Activated CD4-positive, alpha-beta T cell treated with anti-CD3 and anti-CD28 coated beads for 36 hours (primary cell): ENCODE results near the gene MYO3B. TPM values are rescaled to one million over a fixed set of nuclear protein-coding genes. Genes with fewer than 3 reads are reported as not detected.
"Not testable (repeated sequence)": the region's sequence is repeated elsewhere in the genome, so short reads cannot be mapped to it uniquely, and the experiment has no call there.

Experiments used
- ATAC-seq: fragments of 200-7000 bp; cut with Tn5 transposase; one replicate; pipeline ENCODE4 v1.10.0; 2021; ENCODE audit warnings: mild to moderate bottlenecking, moderate library complexity
- CTCF ChIA-PET: fragments of 350-600 bp; sonication (Branson Sonifier 250); formaldehyde crosslinking; loops from one replicate; lab custom pipeline; 2021; ENCODE audit warnings: antibody characterized with exemption; lab: Charles Lee
- POLR2A ChIA-PET: fragments of 350-600 bp; sonication (Branson Sonifier 250); formaldehyde crosslinking; loops from one replicate; lab custom pipeline; 2021; ENCODE audit warnings: antibody characterized with exemption, inconsistent platforms; lab: Charles Lee
- DNase-seq: peaks from one replicate; pipeline ENCODE4 v3.0.0-alpha.2; 2020
- H3K27ac Mint-ChIP-seq: one replicate; pipeline ENCODE4 v1.8.0; 2021; ENCODE audit warnings: mixed read lengths
- H3K27me3 Mint-ChIP-seq: one replicate; pipeline ENCODE4 v1.8.0; 2021; ENCODE audit warnings: mixed read lengths
- H3K36me3 Mint-ChIP-seq: one replicate; pipeline ENCODE4 v1.8.0; 2021; ENCODE audit warnings: low read depth, mixed read lengths
- H3K4me1 Mint-ChIP-seq: one replicate; pipeline ENCODE4 v1.8.0; 2021; ENCODE audit warnings: mixed read lengths
- H3K4me3 Mint-ChIP-seq: one replicate; pipeline ENCODE4 v1.8.0; 2021; ENCODE audit warnings: mild to moderate bottlenecking, moderate library complexity, mixed read lengths
- H3K9me3 Mint-ChIP-seq: one replicate; pipeline ENCODE4 v1.8.0; 2021; ENCODE audit warnings: low read depth, mixed read lengths
- intact Hi-C, 2 experiments: fragments of 100-400 bp; cut with DNase I in 1 of 2; cut with micrococcal nuclease in 1 of 2; formaldehyde crosslinking; loops; one replicate each; pipeline versions ENCODE4 v1.14.2 to v1.15.1; 2022 to 2024; cut with DNase I, micrococcal nuclease
- total RNA-seq, 2 experiments: library from RNA; stranded (reverse); gene quantifications; one replicate each; pipeline ENCODE4 v1.2.3, GENCODE V29; 2021

Gene MYO3B
- total RNA-seq, 2 experiments from 2014 or later, result 0.97 to 1.2 TPM

DNA sequence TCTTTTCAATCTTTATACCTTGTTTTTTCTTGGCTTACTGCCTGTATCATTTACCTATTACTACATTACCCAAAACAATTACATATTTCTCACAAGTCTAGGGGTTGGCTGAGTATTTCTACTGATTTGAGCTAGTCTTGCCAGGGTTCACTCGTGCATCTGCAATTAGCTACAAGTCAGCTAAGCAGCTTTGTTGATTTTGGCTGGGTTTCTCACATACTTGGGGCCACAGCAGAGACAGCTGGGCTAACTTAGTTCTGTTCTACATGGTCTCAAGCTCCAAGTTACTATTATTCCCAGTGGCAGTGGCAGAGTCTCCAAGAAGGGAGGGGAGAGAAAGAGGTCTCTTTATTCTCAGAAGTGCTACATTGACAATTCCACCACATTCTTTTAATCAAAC lies 482.5 kb downstream of the MYO3B start:
- CTCF ChIA-PET, result no interaction called here
- DNase-seq (no peak), ATAC-seq (no peak)
- H3K4me3 Mint-ChIP-seq, result no peak overlapping the region
- H3K4me1 Mint-ChIP-seq, result no peaks in the 10 kb centered on the region
- intact Hi-C loops, result no loop called here
- H3K27me3 Mint-ChIP-seq, result peaks cover 5% of the 10 kb centered on the region
- H3K9me3 Mint-ChIP-seq, result no peaks in the 10 kb centered on the region
- H3K36me3 Mint-ChIP-seq, result no peaks in the 10 kb centered on the region
- POLR2A ChIA-PET, result no interaction called here
- H3K27ac Mint-ChIP-seq, result no peak overlapping the region

DNA sequence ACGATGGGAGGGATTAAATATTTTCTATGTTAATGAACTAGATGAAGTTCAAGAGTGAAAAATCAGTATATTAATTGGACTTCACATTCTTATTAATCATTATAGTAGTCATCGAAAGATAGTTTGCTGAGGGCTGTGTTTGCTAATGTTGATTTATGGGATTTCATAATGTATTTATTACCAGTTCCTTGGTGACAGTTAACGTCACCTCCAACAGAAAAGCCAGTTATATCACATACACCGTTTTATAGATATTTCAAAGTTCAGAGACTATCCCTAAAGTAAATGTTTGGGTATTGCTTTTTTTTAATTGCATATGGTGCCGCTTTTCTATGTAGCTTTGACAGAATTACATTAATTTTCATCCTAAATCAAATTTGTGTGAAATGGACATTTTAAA lies 487.8 kb downstream of the MYO3B start:
- ChIA-PET CTCF (no interaction called here), POLR2A (no interaction called here)
- H3K36me3 Mint-ChIP-seq, result no peaks in the 10 kb centered on the region
- no peak overlapping the region for H3K27ac Mint-ChIP-seq
- no peak for ATAC-seq
- H3K9me3 Mint-ChIP-seq, result no peaks in the 10 kb centered on the region
- no peak for DNase-seq
- intact Hi-C loops, result no loop called here
- no peak overlapping the region for H3K4me3 Mint-ChIP-seq
- peaks cover 4% of the 10 kb centered on the region for H3K27me3 Mint-ChIP-seq
- no peaks in the 10 kb centered on the region for H3K4me1 Mint-ChIP-seq

DNA sequence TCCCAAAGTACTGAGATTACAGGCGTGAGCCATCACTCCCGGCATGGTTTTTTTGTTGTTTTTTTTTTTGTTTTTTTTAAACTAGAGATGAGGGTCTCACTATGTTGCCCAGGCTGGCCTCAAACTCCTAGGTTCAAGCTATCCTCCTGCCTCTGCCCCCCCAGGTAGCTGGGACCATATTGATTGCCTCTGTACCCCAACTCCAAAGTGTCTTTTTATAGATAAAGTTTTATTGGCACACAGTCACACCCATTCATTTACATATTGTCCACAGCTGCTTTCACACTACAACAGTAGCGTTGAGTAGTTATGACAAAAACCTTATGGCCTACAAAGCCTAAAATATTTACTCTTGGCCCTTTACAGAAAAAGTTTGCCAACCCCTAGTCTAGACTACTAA lies 492.0 kb downstream of the MYO3B start:
- Mint-ChIP-seq H3K9me3 (no peaks in the 10 kb centered on the region), H3K27ac (no peak overlapping the region), H3K4me3 (no peak overlapping the region), H3K27me3 (peaks cover 6% of the 10 kb centered on the region), H3K4me1 (no peaks in the 10 kb centered on the region), H3K36me3 (no peaks in the 10 kb centered on the region)
- intact Hi-C loops, result no loop called here
- no peak for ATAC-seq
- no peak for DNase-seq
- POLR2A ChIA-PET, result no interaction called here
- CTCF ChIA-PET, result no interaction called here

DNA sequence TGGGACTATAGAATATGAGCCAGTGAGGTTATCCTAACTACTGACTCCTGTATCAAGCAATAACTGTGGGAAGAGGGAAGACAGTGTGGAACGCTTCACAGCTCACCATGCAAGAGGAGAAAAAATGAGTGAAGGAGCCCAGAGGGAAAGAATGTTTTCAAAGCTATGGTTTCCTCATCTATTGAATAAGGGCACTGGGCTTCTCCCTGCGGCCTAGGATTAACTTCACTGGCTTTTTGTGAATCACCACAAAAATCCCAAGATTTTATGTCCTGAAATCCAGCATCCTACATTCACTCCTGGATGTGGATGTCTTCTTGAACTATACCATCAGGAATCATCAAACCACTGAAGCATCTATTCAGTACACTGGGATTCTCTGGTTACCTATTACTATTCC lies 492.7 kb downstream of the MYO3B start:
- Mint-ChIP-seq H3K9me3 (no peaks in the 10 kb centered on the region), H3K4me3 (no peak overlapping the region), H3K4me1 (no peaks in the 10 kb centered on the region), H3K27ac (no peak overlapping the region), H3K36me3 (no peaks in the 10 kb centered on the region), H3K27me3 (peaks cover 5% of the 10 kb centered on the region)
- no peak for DNase-seq
- ChIA-PET POLR2A (interaction anchor here (0.6 kb wide), 1 partner anchor 166 kb away, joined by 3 read pairs; no protein-coding TSS in a partner anchor), CTCF (interaction anchor here (0.6 kb wide), 1 partner anchor 261 kb away, joined by 3 read pairs; no protein-coding TSS in a partner anchor)
- intact Hi-C loops, result no loop called here
- ATAC-seq, result no peak

DNA sequence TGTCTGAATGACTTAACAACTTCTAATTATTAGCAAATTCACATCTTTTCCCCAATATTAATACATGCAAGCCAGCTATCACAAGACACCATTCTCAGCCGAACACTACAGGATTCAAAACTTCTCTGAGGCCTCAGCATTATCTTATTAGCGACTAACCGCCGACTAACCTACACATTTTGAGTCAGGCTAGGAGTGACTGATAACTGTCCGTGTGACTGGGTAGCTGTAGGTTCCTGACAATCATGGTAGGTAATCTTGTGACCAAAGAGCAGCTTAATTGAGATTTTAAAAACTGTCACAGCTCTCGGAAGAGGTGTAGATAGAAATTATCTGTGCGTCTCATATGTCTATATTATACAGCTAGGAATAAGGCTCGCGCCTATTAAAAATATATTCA lies 493.1 kb downstream of the MYO3B start:
- intact Hi-C loops, result no loop called here

DNA sequence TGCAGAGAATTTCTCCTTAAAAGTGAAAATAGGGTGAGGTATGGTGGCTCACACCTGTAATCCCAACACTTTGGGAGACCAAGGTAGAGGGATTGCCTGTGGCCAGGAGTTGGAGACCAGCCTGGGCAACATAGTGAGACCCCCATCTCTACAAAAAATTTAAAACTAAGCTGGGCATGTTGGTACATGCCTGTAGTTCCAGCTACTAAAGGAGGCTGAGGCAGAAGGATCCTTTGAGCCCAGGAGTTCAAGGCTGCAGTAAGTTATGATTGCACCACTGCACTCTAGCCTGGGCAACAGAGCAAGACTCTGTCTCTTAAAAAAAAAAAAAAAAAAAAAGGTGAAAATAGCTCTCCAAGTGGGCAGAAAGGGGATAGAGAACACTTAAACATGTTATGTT lies 496.3 kb downstream of the MYO3B start:
- DNase-seq, POLR2A ChIA-PET, H3K36me3 Mint-ChIP-seq, intact Hi-C loops, H3K9me3 Mint-ChIP-seq, H3K4me1 Mint-ChIP-seq, H3K27ac Mint-ChIP-seq, ATAC-seq, H3K4me3 Mint-ChIP-seq, H3K27me3 Mint-ChIP-seq: not testable (repeated sequence)
- CTCF ChIA-PET, result interaction anchor here (1.1 kb wide), 1 partner anchor 72 kb away, joined by 3 read pairs; no protein-coding TSS in a partner anchor

More for the DNA sequence above, 493.1 kb downstream of the MYO3B start:
- CTCF ChIA-PET, result interaction anchor here (0.6 kb wide), 1 partner anchor 262 kb away, joined by 3 read pairs; no protein-coding TSS in a partner anchor
- POLR2A ChIA-PET, result interaction anchor here (0.6 kb wide), 1 partner anchor 165 kb away, joined by 3 read pairs; no protein-coding TSS in a partner anchor
- H3K9me3 Mint-ChIP-seq, result no peaks in the 10 kb centered on the region
- no peaks in the 10 kb centered on the region for H3K4me1 Mint-ChIP-seq
- no peak overlapping the region for H3K27ac Mint-ChIP-seq
- peaks cover 5% of the 10 kb centered on the region for H3K27me3 Mint-ChIP-seq
- H3K36me3 Mint-ChIP-seq, result no peaks in the 10 kb centered on the region
- no peak overlapping the region for H3K4me3 Mint-ChIP-seq
- DNase-seq (no peak), ATAC-seq (no peak)

DNA sequence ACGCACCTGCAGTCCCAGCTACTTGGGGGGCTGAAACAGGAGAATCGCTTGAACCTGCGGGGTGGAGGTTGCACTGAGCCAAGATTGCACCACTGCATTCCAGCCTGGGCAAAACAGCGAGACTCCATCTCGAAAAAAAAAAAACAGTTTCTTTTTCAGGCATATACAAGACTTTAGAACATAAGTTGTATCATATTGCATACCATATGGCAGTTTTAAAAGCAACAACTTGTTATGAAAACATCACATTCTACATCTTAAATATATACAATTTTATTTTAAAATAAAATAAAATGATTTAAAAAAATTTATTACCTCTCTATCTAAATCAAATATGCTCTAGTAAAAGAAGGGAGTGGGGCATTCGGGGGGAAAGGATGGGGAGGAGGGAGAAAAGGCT lies 497.8 kb downstream of the MYO3B start:
- CTCF ChIA-PET, result no interaction called here
- intact Hi-C loops, result no loop called here
- Mint-ChIP-seq H3K4me3 (no peak overlapping the region), H3K27me3 (peaks cover 7% of the 10 kb centered on the region), H3K4me1 (peaks cover 4% of the 10 kb centered on the region), H3K27ac (no peak overlapping the region), H3K9me3 (no peaks in the 10 kb centered on the region), H3K36me3 (no peaks in the 10 kb centered on the region)
- POLR2A ChIA-PET, result no interaction called here
- no peak for DNase-seq
- ATAC-seq, result no peak

DNA sequence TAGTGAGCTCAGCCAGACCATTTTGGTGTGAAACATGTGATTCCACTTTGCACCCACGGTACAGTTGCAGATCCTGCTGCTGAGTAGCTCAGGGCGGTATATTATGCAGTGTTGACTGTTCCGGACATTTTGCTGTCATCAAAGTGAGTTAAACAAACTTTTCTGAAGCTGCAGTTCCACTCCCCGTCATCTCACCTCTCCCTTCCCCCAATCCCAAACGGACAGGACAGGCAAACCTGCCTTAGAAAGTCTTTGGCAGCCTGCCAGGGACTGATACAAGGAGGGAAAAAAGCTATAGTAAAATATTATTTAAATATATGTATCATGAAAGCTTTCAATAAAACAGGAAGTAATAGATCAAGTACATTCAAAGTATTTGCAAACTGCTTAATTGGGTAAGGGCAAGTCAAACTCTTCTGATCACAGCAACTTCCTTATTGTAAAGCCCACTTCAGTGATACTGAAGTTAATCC lies 501.7 kb downstream of the MYO3B start:
- H3K4me3 Mint-ChIP-seq, result no peak overlapping the region
- no peaks in the 10 kb centered on the region for H3K9me3 Mint-ChIP-seq
- H3K27me3 Mint-ChIP-seq, result peaks cover 5% of the 10 kb centered on the region
- H3K4me1 Mint-ChIP-seq, result peaks cover 4% of the 10 kb centered on the region
- ATAC-seq (no peak), DNase-seq (no peak)
- no peaks in the 10 kb centered on the region for H3K36me3 Mint-ChIP-seq
- intact Hi-C loops, result no loop called here
- POLR2A ChIA-PET, result no interaction called here
- H3K27ac Mint-ChIP-seq, result no peak overlapping the region
- CTCF ChIA-PET, result interaction anchor here (1.0 to 2.4 kb wide), 3 partner anchors 9 to 443 kb away, joined by 3 to 8 read pairs (median 3); no protein-coding TSS in a partner anchor

DNA sequence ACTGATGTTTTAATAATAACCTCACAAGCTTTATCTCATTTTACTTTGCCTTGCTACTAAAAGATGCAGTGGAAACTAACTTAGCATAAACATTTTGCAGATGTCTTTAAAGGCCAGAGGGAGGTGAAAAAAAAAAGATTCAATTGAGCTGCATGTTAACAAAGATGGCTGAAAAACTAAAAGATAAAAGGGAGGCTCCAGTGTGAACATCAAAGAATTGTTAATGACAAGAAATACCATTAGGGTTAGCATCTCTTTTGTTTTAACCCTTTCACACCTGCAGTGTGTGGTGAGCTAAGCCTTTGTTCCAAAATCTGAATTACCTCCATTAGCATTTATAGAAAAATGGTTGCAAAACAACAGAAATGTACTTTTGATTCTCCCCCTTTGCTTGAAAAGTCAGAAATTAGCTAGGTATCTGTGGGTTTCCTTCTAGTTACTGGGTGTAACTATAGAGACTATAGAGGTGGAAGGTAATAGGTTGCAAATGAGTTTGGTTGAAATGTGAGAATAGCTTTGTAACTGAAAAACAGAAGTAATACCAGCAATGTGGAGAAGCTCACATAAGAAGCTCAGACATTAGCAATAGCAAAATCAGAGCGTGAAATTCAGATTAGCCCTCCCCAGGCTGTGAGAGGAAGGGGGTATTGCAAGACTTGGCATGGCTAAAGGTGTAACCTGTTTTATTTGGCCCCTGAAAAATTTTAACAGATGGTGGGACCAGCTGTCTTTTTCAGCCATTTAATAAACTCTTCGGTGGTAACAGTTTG lies 502.4 kb downstream of the MYO3B start:
- peaks cover 2% of the 10 kb centered on the region for H3K27me3 Mint-ChIP-seq
- ChIA-PET CTCF (interaction anchor here (0.9 to 2.4 kb wide), 5 partner anchors 8 to 444 kb away, joined by 3 to 8 read pairs (median 3); no protein-coding TSS in a partner anchor), POLR2A (no interaction called here)
- H3K4me1 Mint-ChIP-seq, result peaks cover 4% of the 10 kb centered on the region
- H3K4me3 Mint-ChIP-seq, result no peak overlapping the region
- ATAC-seq (no peak), DNase-seq (no peak)
- no peaks in the 10 kb centered on the region for H3K36me3 Mint-ChIP-seq
- intact Hi-C loops, result no loop called here
- H3K9me3 Mint-ChIP-seq, result no peaks in the 10 kb centered on the region
- no peak overlapping the region for H3K27ac Mint-ChIP-seq

DNA sequence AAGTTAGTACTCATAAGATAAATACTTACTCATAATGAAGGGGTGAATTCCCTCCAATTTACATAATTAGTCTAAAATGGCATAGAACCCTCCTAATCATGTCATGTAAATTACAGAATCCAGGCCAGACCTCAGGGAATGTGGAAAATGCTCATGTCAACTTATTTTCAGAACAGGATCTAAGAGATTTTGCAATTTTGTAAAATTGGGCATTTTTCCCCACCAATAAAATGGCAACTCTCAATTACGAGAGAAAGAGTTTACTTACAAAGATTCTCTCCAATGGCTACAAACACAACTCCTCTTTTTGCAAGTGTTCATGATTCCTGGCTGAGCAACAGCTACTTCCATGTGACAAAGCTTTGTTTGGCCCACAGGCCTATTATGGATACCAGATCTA lies 503.4 kb downstream of the MYO3B start:
- ChIA-PET POLR2A (no interaction called here), CTCF (interaction anchor here (0.6 to 2.4 kb wide), 3 partner anchors 37 to 132 kb away, joined by 3 to 8 read pairs (median 3); no protein-coding TSS in a partner anchor)
- H3K27me3 Mint-ChIP-seq, result peaks cover 2% of the 10 kb centered on the region
- H3K4me3 Mint-ChIP-seq, result no peak overlapping the region
- no peaks in the 10 kb centered on the region for H3K9me3 Mint-ChIP-seq
- ATAC-seq, result no peak
- no peak for DNase-seq
- peaks cover 4% of the 10 kb centered on the region for H3K4me1 Mint-ChIP-seq
- intact Hi-C loops, result no loop called here
- H3K36me3 Mint-ChIP-seq, result no peaks in the 10 kb centered on the region
- no peak overlapping the region for H3K27ac Mint-ChIP-seq

DNA sequence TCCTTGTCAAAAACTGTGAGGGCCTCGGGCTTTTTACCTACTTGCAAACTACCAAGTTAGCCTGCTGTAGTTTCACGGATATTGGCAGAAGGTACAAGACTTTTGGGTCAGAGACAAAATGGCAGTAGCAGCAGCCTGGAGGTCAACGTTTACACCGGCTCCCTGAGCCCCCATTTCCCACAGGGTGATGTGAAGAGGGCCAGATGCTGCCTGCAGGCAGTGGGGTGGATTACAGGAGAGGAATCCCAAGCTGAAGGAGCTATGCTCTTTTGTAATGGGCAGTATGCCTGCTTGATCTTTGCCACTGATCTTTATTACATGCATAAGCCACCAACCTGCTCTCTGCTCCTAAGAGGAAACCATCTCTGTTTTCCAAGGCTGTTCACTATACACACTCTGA lies 507.6 kb downstream of the MYO3B start:
- H3K36me3 Mint-ChIP-seq, result no peaks in the 10 kb centered on the region
- ATAC-seq (no peak), DNase-seq (no peak)
- no peaks in the 10 kb centered on the region for H3K4me1 Mint-ChIP-seq
- POLR2A ChIA-PET, result no interaction called here
- CTCF ChIA-PET, result interaction anchor here (0.7 kb wide), 1 partner anchor 188 kb away, joined by 3 read pairs; no protein-coding TSS in a partner anchor
- H3K9me3 Mint-ChIP-seq, result no peaks in the 10 kb centered on the region
- H3K4me3 Mint-ChIP-seq, result no peak overlapping the region
- H3K27ac Mint-ChIP-seq, result no peak overlapping the region
- intact Hi-C loops, result no loop called here
- no peaks in the 10 kb centered on the region for H3K27me3 Mint-ChIP-seq

DNA sequence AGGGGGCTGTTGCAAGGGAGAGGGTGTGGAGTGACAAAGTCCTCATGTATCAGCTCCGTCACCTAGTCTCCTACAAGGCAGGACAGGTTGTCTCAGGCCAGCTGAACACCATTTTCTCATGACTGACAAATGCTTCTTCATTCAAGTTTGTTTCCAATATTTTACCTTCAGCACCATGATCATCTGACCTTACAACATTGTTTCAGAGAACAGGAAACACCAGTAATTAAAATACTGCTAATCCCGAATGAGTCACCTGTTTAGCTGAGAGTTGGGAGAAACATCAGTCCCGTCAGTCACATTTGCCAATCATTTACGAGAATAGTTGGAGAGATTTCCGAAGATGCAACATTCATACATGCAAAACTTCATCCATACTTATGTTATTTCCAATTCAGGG lies 511.5 kb downstream of the MYO3B start:
- ATAC-seq (no peak), DNase-seq (no peak)
- Mint-ChIP-seq H3K9me3 (no peaks in the 10 kb centered on the region), H3K27me3 (peaks cover 4% of the 10 kb centered on the region), H3K36me3 (no peaks in the 10 kb centered on the region), H3K27ac (no peak overlapping the region), H3K4me1 (no peaks in the 10 kb centered on the region), H3K4me3 (no peak overlapping the region)
- ChIA-PET CTCF (interaction anchor here (1.6 kb wide), 1 partner anchor 280 kb away, joined by 3 read pairs; no protein-coding TSS in a partner anchor), POLR2A (no interaction called here)
- intact Hi-C loops, result no loop called here
